ENCODE data around the gene FDX1.
"Not testable (repeated sequence)": the region's sequence is repeated elsewhere in the genome, so short reads cannot be mapped to it uniquely, and the experiment has no call there.

- TF ChIP-seq SRF (IDR thresholded peaks at IDR 0.05; ENCODE audit: low read depth); CBX3 (IDR thresholded peaks at IDR 0.05; ENCODE audit: low read depth); CTCF (IDR thresholded peaks at IDR 0.05 in 2 of 3, conservative IDR thresholded peaks at IDR 0.05 in 1 of 3; ENCODE audit: borderline replicate concordance in 1 of 3, insufficient read depth in 1 of 3, low read depth in 2 of 3, low read length in 2 of 3); EZH2 (IDR thresholded peaks at IDR 0.05); EGR1 (IDR thresholded peaks at IDR 0.05; ENCODE audit: low read depth): not testable (repeated sequence)
These were observed 24.1 kb upstream of the FDX1 start for GRCh38 chr11:110405636-110406035.

Data from HCT116 (cell line).